MM.1S (cell line): ENCODE measurements around the gene SLC38A5.

ENCODE experiments used
- CTCF ChIP-seq: fragments of 300-600 bp; sonication (generic); IDR thresholded peaks from 2 replicates; pipeline ENCODE4 v1.5.1; 2016; ENCODE audit warnings: antibody characterized with exemption, low read length, mixed read lengths
- EZH2 ChIP-seq: fragments of 300-600 bp; sonication (generic); optimal IDR thresholded peaks from 2 replicates; pipeline ENCODE3; 2017; ENCODE audit warnings: low read depth, mild to moderate bottlenecking, antibody characterized with exemption, low read length, mixed read lengths
- EZH2phosphoT487 ChIP-seq: fragments of 300-600 bp; sonication (generic); IDR thresholded peaks from 2 replicates; pipeline ENCODE4 v1.6.1; 2018; ENCODE audit warnings: antibody characterized with exemption, low read length

DNA sequence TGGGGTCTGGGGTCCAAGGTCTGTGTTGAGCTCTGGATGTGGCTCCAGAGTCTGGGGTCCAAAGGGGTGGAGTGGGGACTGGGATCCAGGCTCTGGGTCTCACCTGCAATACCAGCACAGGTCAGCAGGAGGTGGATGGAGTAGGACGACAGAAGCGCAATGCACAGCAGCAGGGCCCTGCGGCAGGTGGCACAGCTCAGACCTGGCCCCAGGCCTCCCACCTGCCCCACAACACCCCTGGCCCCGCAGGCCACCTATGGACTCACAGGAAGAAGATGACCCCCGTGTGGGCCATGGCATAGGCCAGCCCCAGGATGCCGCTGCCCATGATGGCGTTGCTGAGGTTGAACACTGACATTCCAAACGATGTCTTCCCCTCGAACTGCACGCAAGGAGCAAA is 3.4 kb downstream of the SLC38A5 start:
- TF ChIP-seq CTCF (peak; percentile 30), EZH2 (no peak), EZH2phosphoT487 (no peak)
